ENCODE data around the gene TMEM250. TPM values are rescaled to one million over a fixed set of nuclear protein-coding genes. Genes with fewer than 3 reads are reported as not detected.

TMEM250 gene
- total and polyA plus RNA-seq, 2 of the 4 experiments (the other 2 are of a cell fraction), result 14.0 to 17.5 TPM

DNA sequence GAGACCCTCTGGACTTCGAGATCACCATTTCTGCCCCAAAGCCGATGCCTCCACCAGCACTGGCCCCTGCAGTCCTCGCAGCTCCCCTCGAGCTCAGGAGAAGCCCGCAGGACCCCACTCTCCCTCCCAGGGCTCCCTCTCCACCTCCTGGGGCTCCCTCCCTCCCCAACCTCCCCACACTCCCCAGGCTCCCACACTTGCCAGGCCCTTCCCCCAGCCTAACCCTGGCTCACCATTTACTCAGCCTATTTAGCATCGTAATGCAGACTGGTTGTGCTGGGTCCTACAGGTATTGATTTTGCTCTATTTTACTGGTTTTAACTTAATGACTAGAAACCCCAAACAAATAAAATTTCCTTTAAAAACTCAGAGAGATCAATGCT lies 23.7 kb upstream of the TMEM250 start:
- H3K18ac ChIP-seq (ENCODE audit: low read depth, low read length), result no peak overlapping the region
- H3K27ac ChIP-seq (ENCODE audit: insufficient read depth, low read length), result no peak overlapping the region
- H3K79me1 ChIP-seq (ENCODE audit: low read depth in 1 of 2, low read length in 2 of 2), result no peaks in the 10 kb centered on the region
- in situ Hi-C loops (cut with MboI; ENCODE audit: low sequenced_read_pairs), result no loop called here
- POLR2A ChIA-PET (ENCODE audit: unreplicated experiment), result no interaction called here
- H3K9me1 ChIP-seq (ENCODE audit: insufficient read depth, low read length), result no peaks in the 10 kb centered on the region
- H3K27me3 ChIP-seq (ENCODE audit: control insufficient read depth, insufficient read depth, low read length), result peaks cover 48% of the 10 kb centered on the region
- no peak overlapping the region for H2BK120ac ChIP-seq (ENCODE audit: low read depth, low read length)
- H3K36me3 ChIP-seq (ENCODE audit: control insufficient read depth, insufficient read depth, low read length), result no peaks in the 10 kb centered on the region
- no peak overlapping the region for H3K14ac ChIP-seq (replicated peaks; ENCODE audit: low read depth, low read length)
- no TSS peak for BruUV-seq (replicated peaks)
- no peak overlapping the region for H2BK15ac ChIP-seq (ENCODE audit: low read depth, low read length)
- TF ChIP-seq, protein P1, sequence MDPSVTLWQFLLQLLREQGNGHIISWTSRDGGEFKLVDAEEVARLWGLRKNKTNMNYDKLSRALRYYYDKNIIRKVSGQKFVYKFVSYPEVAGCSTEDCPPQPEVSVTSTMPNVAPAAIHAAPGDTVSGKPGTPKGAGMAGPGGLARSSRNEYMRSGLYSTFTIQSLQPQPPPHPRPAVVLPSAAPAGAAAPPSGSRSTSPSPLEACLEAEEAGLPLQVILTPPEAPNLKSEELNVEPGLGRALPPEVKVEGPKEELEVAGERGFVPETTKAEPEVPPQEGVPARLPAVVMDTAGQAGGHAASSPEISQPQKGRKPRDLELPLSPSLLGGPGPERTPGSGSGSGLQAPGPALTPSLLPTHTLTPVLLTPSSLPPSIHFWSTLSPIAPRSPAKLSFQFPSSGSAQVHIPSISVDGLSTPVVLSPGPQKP (IDR thresholded peaks at IDR 0.05; ENCODE audit: borderline replicate concordance, low read depth, low read length), result no peak
- TF ChIP-seq CEBPB (IDR thresholded peaks at IDR 0.05; ENCODE audit: low read depth, low read length), result no peak
- no peak for TF ChIP-seq SMC3 (IDR thresholded peaks at IDR 0.05; ENCODE audit: low read depth, low read length)
- no peak for TF ChIP-seq RFX5 (IDR thresholded peaks at IDR 0.05; ENCODE audit: low read depth, low read length)
- no peak for TF ChIP-seq NFE2L2 (IDR thresholded peaks at IDR 0.05; ENCODE audit: low read depth, low read length)
- no peak for TF ChIP-seq RCOR1 (IDR thresholded peaks at IDR 0.05; ENCODE audit: insufficient replicate concordance, low read length)
- no peak for TF ChIP-seq FOS (IDR thresholded peaks at IDR 0.05; ENCODE audit: low read depth, low read length)
- TF ChIP-seq POLR2A (IDR thresholded peaks at IDR 0.05; ENCODE audit: low read depth, low read length), result no peak
- TF ChIP-seq BHLHE40 (IDR thresholded peaks at IDR 0.05; ENCODE audit: low read depth, low read length), result no peak
- TF ChIP-seq, protein P2, sequence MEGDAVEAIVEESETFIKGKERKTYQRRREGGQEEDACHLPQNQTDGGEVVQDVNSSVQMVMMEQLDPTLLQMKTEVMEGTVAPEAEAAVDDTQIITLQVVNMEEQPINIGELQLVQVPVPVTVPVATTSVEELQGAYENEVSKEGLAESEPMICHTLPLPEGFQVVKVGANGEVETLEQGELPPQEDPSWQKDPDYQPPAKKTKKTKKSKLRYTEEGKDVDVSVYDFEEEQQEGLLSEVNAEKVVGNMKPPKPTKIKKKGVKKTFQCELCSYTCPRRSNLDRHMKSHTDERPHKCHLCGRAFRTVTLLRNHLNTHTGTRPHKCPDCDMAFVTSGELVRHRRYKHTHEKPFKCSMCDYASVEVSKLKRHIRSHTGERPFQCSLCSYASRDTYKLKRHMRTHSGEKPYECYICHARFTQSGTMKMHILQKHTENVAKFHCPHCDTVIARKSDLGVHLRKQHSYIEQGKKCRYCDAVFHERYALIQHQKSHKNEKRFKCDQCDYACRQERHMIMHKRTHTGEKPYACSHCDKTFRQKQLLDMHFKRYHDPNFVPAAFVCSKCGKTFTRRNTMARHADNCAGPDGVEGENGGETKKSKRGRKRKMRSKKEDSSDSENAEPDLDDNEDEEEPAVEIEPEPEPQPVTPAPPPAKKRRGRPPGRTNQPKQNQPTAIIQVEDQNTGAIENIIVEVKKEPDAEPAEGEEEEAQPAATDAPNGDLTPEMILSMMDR (conservative IDR thresholded peaks at IDR 0.05; ENCODE audit: low read depth, low read length), result no peak
- TF ChIP-seq, protein P3, sequence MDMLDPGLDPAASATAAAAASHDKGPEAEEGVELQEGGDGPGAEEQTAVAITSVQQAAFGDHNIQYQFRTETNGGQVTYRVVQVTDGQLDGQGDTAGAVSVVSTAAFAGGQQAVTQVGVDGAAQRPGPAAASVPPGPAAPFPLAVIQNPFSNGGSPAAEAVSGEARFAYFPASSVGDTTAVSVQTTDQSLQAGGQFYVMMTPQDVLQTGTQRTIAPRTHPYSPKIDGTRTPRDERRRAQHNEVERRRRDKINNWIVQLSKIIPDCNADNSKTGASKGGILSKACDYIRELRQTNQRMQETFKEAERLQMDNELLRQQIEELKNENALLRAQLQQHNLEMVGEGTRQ (IDR thresholded peaks at IDR 0.05; ENCODE audit: low read depth, low read length), result no peak
- TF ChIP-seq MAZ (IDR thresholded peaks at IDR 0.05; ENCODE audit: borderline replicate concordance, low read depth, low read length), result no peak
- WGBS, 2 experiments (ENCODE audit: extremely low coverage in 2 of 2, insufficient read length in 1 of 2), result no CpG with 5 or more reads among the region's 6 CpGs
- no peak overlapping the region for H3K9ac ChIP-seq (ENCODE audit: low read depth, low read length)
- ATAC-seq (ENCODE audit: low read depth) (no peak), DNase-seq (no peak)
- H3K4ac ChIP-seq (ENCODE audit: low read depth, low read length), result no peak overlapping the region
- H2AK9ac ChIP-seq (replicated peaks; ENCODE audit: low read depth, low read length, poor library complexity), result no peak overlapping the region
- H4K8ac ChIP-seq (ENCODE audit: low read depth in 2 of 2, low read length in 2 of 2), result no peak overlapping the region
- no peak overlapping the region for H4K5ac ChIP-seq (ENCODE audit: low read depth, low read length)
- intact Hi-C loops (cut with micrococcal nuclease), result no loop called here
- H3K56ac ChIP-seq (ENCODE audit: extremely low read depth, insufficient read depth, low read length), result no peak overlapping the region
- no peak overlapping the region for H3K23ac ChIP-seq (ENCODE audit: low read depth, low read length)
- no peaks in the 10 kb centered on the region for H4K20me1 ChIP-seq (ENCODE audit: insufficient read depth, low read length)
- no peak overlapping the region for H2AK5ac ChIP-seq (ENCODE audit: low read depth, low read length)
- H3K4me2 ChIP-seq (ENCODE audit: low read depth, low read length), result no peak overlapping the region
- no peak overlapping the region for H4K91ac ChIP-seq (ENCODE audit: insufficient read depth, low read depth, low read length)
- H3K9me3 ChIP-seq (ENCODE audit: control insufficient read depth, insufficient read depth, low read length), result no peaks in the 10 kb centered on the region
- CTCF ChIA-PET, result interaction anchor here (0.7 kb wide), 1 partner anchor 10 kb away, joined by 3 read pairs; no protein-coding TSS in a partner anchor
- H2BK20ac ChIP-seq (ENCODE audit: low read depth, low read length), result no peak overlapping the region
- dilution Hi-C loops (cut with HindIII; ENCODE audit: low sequenced_read_pairs, unreplicated experiment), result no loop called here
- no peak overlapping the region for H2AFZ ChIP-seq (replicated peaks; ENCODE audit: low read length, poor library complexity)
- no peak overlapping the region for H3K4me3 ChIP-seq (ENCODE audit: insufficient read depth, low read depth, low read length)
- no peak overlapping the region for H2BK5ac ChIP-seq (ENCODE audit: low read depth, low read length, poor library complexity, severe bottlenecking)
- H3K4me1 ChIP-seq (ENCODE audit: control insufficient read depth, insufficient read depth, low read length), result no peaks in the 10 kb centered on the region

Data from IMR-90 (cell line).